GM12872 (cell line): Measurements from ENCODE around the gene SP140L.

Source experiments
- CTCF ChIP-seq: IDR thresholded peaks from 3 replicates; pipeline ENCODE4 v1.5.1; 2011; ENCODE audit warnings: low read depth, mild to moderate bottlenecking, low read length, moderate library complexity; ENCODE audit not compliant: insufficient read depth

Gene SP140L

GRCh38 chr2:230328155-230328458 lies 1.1 kb downstream of the SP140L start:
- no peak for TF ChIP-seq CTCF

DNA sequence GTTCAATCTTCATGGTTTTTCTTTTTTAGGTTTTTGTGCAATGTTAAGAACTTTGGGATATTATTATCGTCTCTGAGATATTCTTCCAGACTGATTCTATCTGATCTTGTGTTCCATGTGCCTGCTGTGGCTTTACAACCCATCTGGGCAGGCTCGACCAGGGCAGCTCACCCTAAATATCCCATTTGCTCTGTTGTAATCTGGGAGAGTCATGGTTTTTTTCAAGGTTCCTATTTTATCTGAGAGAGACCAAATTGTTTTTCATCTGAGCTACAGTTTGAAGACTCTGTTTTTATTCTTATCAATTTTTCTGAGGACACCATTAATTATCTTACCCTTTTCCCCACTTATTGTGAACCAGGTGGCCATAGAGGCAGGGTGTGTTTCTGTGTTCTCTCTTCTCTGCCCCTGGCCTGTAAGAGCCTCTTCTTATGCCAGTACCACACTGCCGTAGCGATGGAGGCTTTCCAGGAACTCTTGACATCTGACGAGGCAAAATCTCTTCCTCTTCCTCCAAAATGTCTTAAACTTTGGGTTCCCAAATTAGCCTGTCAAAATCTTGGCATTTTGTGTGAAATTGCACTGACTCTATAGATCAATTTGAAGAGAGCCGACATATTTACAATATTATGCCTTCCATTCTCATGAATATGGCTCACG lies 3.1 kb downstream of the SP140L start:
- no peak for TF ChIP-seq CTCF

DNA sequence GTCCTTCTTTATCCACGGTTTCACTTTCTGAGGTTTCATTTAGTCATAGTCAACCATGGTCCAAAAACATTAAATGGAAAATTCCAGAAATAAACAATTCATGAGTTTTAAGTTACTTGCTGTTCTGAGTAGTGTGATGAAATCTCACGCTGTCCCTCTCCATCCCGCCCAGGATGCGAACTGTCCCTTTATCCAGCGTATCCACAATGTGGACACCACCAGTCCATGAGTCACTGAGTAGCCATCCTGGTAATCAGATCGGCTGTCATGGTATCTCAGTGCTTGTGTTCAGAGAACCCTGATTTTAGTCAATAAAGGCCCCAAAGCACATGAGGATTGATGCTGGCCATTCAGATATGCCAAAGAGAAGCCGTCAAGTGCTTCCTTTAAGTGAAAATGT lies 3.7 kb downstream of the SP140L start:
- no peak for TF ChIP-seq CTCF

GRCh38 chr2:230335461-230335863 lies 8.5 kb downstream of the SP140L start:
- no peak for TF ChIP-seq CTCF

GRCh38 chr2:230335864-230336506 lies 9.0 kb downstream of the SP140L start:
- no peak for TF ChIP-seq CTCF

- no peak for TF ChIP-seq CTCF
Observed at GRCh38 chr2:230343747-230344146, 16.8 kb downstream of the SP140L start.

- TF ChIP-seq CTCF: no peak
Observed at GRCh38 chr2:230346465-230346864, 19.5 kb downstream of the SP140L start.
